Kidney capillary endothelial cell (primary cell): Measurements from ENCODE around the gene S100A10.
A peak's percentile ranks its signal among the peaks of the same experiment; 100 is the strongest.

Experiments
- DNase-seq: peaks from one replicate; pipeline ENCODE4 v3.0.0-alpha.2; 2018; ENCODE audit warnings: low spot score

Gene S100A10

DNA sequence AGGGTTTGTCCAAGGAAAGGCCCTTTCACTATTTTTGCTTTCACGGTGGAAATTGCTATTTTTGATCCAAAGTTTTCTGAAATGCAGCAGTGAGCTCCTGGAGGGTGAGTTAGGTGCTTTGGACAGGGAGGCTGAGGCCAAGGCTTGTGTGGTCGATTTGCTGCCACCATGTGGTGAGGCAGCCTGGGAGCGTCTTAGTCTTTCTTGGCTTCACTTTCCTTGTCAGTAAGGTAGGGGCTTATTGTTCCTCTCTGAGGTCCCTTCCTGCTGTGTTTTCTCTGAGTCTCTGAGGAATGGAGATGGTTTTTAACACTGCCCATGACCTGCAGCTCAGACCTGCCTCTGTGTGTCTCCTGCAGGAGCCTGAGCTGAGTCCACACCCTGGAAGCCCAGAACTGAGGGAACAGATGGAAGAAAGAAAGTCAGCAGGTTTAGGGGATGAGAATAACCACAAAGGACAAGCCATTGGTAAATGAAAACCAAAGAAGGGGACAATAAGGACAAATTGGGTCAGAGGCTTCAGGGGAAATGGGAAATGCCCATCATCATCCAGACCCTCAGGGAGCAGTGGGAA lies 20.1 kb upstream of the S100A10 start:
- DNase-seq: no peak

DNA sequence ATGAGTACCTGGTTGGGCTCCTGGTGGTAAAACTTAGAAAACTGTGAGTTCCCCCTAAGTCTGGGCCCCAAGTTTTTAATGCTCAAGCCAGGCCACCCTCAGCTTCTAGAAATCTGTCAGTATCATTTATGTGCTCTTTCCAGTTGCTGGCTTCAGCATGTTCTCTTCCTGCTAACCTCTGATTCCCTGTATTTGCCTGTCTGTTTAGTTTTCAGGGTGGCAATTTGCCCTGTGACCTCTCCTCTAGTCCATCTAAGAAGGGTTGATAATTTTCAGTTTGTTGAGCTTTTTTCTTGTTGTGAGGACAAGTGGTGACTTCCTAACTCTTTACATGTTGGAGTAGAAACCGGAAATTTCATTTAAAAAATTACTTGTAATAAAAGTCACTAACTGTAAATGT lies 16.0 kb upstream of the S100A10 start:
- no peak for DNase-seq

- no peak for DNase-seq
These were observed 13.4 kb upstream of the S100A10 start for GRCh38 chr1:152007047-152007446.

GRCh38 chr1:152005360-152005912 lies 11.8 kb upstream of the S100A10 start:
- DNase-seq: no peak

DNA sequence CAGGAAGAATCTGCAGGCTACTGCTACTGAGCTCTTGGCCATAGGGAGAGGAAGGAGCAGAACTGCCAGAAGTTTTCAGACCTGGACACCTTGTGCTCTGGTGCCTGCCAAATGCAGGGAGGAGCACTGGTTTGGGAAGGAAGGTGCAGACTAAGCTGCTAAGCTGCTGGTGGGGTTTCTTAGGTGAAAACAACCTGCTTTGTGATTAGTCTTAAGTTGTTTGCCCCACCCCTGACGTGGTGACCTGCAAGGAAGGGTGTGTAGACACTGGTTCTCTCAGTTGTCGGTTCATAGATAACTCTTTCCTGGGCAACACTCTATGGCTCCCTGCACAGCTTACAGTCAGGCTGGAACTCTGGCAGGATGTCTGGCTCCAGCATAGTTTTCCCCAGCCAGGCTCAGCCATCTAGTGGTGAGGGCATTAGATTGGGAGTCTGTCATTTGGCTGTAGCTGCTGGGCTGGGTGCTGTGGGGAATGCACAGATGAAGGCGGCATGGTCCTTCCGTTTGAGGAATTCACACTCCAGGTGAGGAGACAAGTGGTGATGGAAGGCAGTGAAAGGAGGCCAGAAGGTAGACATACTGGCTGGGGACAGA lies 10.3 kb upstream of the S100A10 start:
- DNase-seq: no peak

GRCh38 chr1:152002960-152003359 lies 9.3 kb upstream of the S100A10 start:
- DNase-seq: no peak

GRCh38 chr1:152001631-152002584 lies 8.2 kb upstream of the S100A10 start:
- DNase-seq: peak; percentile 80

- DNase-seq: no peak
These were observed 7.4 kb upstream of the S100A10 start for GRCh38 chr1:152000964-152001630.

GRCh38 chr1:151998611-151999362 lies 5.1 kb upstream of the S100A10 start:
- no peak for DNase-seq

GRCh38 chr1:151997284-151997570 lies 3.6 kb upstream of the S100A10 start:
- no peak for DNase-seq

DNA sequence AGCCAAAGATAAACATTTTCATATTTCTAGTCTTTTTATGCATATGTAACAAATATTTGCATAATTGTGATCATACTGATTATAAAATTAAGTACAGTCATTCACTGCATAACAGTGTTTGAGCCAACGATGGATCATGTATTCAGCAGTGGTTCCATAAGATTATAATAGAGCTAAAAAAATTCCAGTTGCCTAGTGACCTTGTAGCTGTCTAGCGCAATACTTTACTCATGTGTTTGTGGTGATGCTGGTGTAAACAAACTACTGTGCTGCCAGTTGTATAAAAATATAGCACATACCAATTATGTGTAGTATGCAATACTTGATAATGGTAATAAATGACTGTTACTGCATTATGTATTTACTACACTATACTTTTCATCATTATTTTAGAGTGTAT lies 2.1 kb upstream of the S100A10 start:
- no peak for DNase-seq

DNA sequence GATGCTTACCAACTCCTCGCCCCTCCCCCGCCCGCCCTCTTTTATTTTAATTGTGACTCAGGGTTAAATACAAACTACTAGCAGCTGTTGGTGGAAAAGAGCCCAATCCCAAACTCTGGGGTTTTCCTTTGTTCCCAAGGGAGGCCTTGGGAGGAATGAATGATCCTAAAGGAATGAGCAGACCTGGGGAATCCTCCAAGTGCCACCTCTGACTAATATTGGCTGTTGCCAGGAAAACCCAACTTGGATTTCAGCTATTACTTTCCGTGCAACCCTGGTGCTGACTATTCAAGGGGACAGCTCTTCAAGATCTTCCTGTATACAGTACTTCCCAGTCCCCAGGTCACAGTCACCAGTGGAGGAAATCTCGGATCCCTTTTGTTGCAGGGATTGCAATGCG lies 1.3 kb upstream of the S100A10 start:
- peak; percentile 76 for DNase-seq

GRCh38 chr1:151993084-151993733 lies 450 bp downstream of the S100A10 start:
- DNase-seq: peak; percentile 26

GRCh38 chr1:151992303-151993083 lies 1.2 kb downstream of the S100A10 start:
- peak; percentile 92 for DNase-seq

DNA sequence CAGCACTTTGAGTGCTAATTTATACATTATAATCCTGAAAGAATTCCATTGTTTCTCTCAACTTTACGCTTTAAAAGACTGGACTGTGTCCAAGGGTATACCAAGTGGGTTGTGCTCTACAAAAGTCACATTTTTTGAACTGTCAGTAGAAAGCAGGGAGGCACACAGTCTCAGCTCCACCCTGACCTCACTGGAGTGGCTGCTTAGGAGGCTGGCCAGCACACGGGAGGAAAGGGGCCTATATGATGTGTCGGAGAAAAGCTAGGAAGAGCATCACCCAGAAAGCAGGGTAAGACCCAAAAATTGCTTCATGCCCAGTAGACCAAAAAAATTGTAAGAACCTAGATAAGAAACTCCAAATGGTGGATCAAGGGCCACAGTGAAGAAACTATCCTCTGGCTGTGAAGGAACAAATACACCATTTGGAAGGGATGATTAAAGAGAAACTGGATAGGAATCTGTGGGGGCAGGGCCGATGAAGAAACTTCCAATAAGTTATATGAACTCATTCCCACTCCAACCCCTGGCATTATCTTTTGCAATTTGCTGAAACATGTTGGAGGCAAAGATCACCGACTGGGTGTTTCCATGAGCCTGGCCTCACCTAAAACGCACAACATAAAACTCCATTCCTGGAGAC lies 1.9 kb downstream of the S100A10 start:
- no peak for DNase-seq

- DNase-seq: peak; percentile 33
These were observed 2.8 kb downstream of the S100A10 start for GRCh38 chr1:151990856-151991198.

DNA sequence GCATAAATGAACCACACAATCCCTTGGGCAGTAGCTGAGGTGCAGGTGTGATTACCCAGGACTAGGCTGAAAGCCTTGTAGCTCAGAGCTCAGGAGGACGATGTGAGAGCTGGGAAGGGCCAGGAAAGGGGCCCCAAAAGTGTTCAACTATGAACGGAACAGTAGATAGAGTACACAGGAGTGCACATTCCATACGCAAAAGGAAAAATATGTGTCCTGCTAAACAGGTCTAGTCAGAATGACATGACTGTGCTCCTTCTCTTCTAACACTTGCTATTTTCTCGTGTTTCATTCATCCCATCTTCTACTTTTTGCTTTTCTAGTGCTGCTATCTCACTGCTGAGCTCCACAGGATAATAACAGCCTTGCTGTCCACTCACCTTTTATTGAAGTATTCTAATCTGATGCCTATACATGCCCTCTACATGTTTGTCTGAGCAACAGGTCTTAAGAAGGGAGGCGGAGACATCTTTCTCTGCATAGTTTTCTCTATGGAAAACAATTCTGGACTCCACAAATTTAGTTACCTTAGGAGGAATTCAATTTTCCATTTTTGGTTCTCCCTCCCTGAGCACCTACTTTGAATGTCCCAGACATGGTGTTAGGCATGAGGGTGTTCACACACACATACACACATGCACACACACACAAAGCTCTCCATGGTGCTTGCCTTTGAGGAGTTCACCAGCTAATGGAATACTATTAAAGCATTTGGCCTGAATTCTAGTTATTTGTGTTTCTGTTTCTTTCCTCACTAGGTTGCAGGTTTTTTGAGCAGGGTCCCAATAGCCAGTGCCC lies 3.4 kb downstream of the S100A10 start:
- no peak for DNase-seq

DNA sequence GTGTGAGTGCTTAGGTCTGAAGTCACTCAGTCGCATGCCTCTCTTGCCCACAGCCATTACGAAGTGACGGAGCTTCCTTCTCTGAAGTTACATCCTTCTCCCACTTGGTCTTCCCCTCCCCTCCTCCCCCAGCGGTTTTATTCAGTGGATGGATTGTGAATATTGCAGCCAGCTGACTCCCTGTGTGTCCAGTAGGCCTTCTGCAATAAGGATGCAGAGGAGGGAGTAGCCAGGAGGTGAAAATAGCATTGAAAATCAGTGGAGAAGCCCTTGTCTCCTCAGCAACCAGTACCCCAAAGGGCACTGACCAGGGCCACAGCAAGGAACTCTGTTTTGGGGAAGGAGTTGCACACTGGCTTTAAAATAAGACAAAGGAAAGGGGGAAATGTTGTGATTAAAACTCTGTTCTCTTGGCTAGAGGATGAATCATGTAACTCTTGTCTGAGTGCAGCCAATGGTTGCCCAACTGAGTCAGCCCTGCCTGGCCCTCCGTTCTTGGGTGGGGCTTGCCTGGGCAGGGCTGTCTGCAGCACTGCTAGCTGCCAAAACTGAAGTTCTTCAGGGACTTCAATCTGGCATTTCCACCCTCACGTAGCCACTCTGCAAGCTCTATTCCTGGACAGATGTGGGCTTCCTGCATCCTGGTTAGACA lies 4.3 kb downstream of the S100A10 start:
- DNase-seq: peak; percentile 89
